Sigmoid colon (tissue), 3 donors: Measurements from ENCODE around the gene BRINP3.

Experiments
- CTCF ChIP-seq, 4 experiments: fragments of 450-650 bp in 3 of 4; fragments of 200-600 bp in 1 of 4; IDR thresholded peaks; one replicate each; pipeline ENCODE4 v1.5.1; 2016 to 2019; ENCODE audit warnings: antibody characterized with exemption in 4 of 4, mild to moderate bottlenecking in 3 of 4, moderate library complexity in 2 of 4
- POLR2A ChIP-seq, 2 donors: fragments of 450-650 bp; IDR thresholded peaks; one replicate each; pipeline ENCODE4 v1.6.1; 2016; ENCODE audit warnings: antibody characterized with exemption in 2 of 2, mild to moderate bottlenecking in 2 of 2, moderate library complexity in 2 of 2

GRCh38 chr1:190116921-190117320, 360.7 kb downstream of the BRINP3 start:
- no peak for TF ChIP-seq CTCF (IDR thresholded peaks at IDR 0.05)
- no peak for TF ChIP-seq POLR2A (IDR thresholded peaks at IDR 0.05)
